CD4-positive, alpha-beta memory T cell (primary cell): ENCODE results near the gene ZRANB1. TPM values are rescaled to one million over a fixed set of nuclear protein-coding genes. Genes with fewer than 3 reads are reported as not detected.

Experiments
- CTCF ChIA-PET: fragments of 350-600 bp; sonication (Branson Sonifier 250); formaldehyde crosslinking; loops from one replicate; lab custom pipeline; 2021; ENCODE audit warnings: inconsistent platforms; ENCODE audit not compliant: partially characterized antibody; lab: Charles Lee
- POLR2A ChIA-PET: fragments of 350-600 bp; sonication (Branson Sonifier 250); formaldehyde crosslinking; loops from one replicate; lab custom pipeline; 2021; ENCODE audit not compliant: partially characterized antibody; lab: Charles Lee
- DNase-seq, 5 donors: peaks; one replicate each; pipeline versions ENCODE4 v3.0.0 to v3.0.0-alpha.2; 2020 to 2022; ENCODE audit warnings: mixed read lengths in 1 of 5
- H3K27ac ChIP-seq: one replicate; pipeline ENCODE4 v1.7.0; 2013; ENCODE audit warnings: low read depth, low read length
- H3K27me3 ChIP-seq: 2 replicates; pipeline ENCODE4 v1.7.0; 2013; ENCODE audit warnings: mild to moderate bottlenecking, low read length, moderate library complexity; ENCODE audit not compliant: insufficient read depth
- H3K36me3 ChIP-seq: 2 replicates; pipeline ENCODE4 v1.7.0; 2013; ENCODE audit warnings: mild to moderate bottlenecking, low read length, moderate library complexity; ENCODE audit not compliant: insufficient read depth
- H3K4me1 ChIP-seq: 2 replicates; pipeline ENCODE4 v1.7.0; 2013; ENCODE audit warnings: mild to moderate bottlenecking, low read length, moderate library complexity; ENCODE audit not compliant: insufficient read depth
- H3K4me3 ChIP-seq, 2 donors: one replicate each; pipeline ENCODE4 v1.7.0; 2013; ENCODE audit warnings: low read length in 2 of 2, mild to moderate bottlenecking in 1 of 2
- H3K9me3 ChIP-seq, 2 donors: one replicate each; pipeline ENCODE4 v1.7.0; 2013; ENCODE audit warnings: low read length in 2 of 2, control low read depth in 1 of 2; ENCODE audit not compliant: control insufficient read depth in 1 of 2
- H3K27ac Mint-ChIP-seq, 7 donors: one replicate each; pipeline ENCODE4 v1.8.0; 2020 to 2021; ENCODE audit warnings: mixed read lengths in 7 of 7, mild to moderate bottlenecking in 6 of 7, inconsistent platforms in 3 of 7, moderate library complexity in 3 of 7
- H3K27me3 Mint-ChIP-seq, 2 donors: one replicate each; pipeline ENCODE4 v1.8.0; 2020 to 2021; ENCODE audit warnings: mixed read lengths in 2 of 2
- H3K36me3 Mint-ChIP-seq, 2 donors: one replicate each; pipeline ENCODE4 v1.8.0; 2020 to 2021; ENCODE audit warnings: mixed read lengths in 2 of 2, inconsistent platforms in 1 of 2, mild to moderate bottlenecking in 1 of 2
- H3K4me1 Mint-ChIP-seq, 4 donors: one replicate each; pipeline ENCODE4 v1.8.0; 2020 to 2021; ENCODE audit warnings: mixed read lengths in 4 of 4, mild to moderate bottlenecking in 1 of 4
- H3K4me3 Mint-ChIP-seq, 8 donors: one replicate each; pipeline ENCODE4 v1.8.0; 2020 to 2021; ENCODE audit warnings: mixed read lengths in 8 of 8, mild to moderate bottlenecking in 7 of 8, moderate library complexity in 6 of 8, inconsistent platforms in 3 of 8
- H3K9me3 Mint-ChIP-seq, 8 donors: one replicate each; pipeline ENCODE4 v1.8.0; 2020 to 2021; ENCODE audit warnings: mixed read lengths in 8 of 8, mild to moderate bottlenecking in 5 of 8, inconsistent platforms in 3 of 8, moderate library complexity in 1 of 8
- intact Hi-C: fragments of 100-400 bp; cut with micrococcal nuclease; formaldehyde crosslinking; loops from one replicate; pipeline ENCODE4 v1.15.1; 2023
- polyA plus RNA-seq, 2 donors: library from polyadenylated mRNA; unstranded; fragments of 300-500 nt; fragmentation: Illumina TruSeq; gene quantifications; one replicate each; pipeline ENCODE4 v1.2.3, GENCODE V29; 2021
- total RNA-seq, 2 experiments: library from RNA; stranded (reverse); gene quantifications; one replicate each; pipeline ENCODE4 v1.2.3, GENCODE V29; 2021

Gene ZRANB1
- total and polyA plus RNA-seq, 4 experiments from 2014 or later = 6.2 to 23.8 (median 16.4) TPM

DNA sequence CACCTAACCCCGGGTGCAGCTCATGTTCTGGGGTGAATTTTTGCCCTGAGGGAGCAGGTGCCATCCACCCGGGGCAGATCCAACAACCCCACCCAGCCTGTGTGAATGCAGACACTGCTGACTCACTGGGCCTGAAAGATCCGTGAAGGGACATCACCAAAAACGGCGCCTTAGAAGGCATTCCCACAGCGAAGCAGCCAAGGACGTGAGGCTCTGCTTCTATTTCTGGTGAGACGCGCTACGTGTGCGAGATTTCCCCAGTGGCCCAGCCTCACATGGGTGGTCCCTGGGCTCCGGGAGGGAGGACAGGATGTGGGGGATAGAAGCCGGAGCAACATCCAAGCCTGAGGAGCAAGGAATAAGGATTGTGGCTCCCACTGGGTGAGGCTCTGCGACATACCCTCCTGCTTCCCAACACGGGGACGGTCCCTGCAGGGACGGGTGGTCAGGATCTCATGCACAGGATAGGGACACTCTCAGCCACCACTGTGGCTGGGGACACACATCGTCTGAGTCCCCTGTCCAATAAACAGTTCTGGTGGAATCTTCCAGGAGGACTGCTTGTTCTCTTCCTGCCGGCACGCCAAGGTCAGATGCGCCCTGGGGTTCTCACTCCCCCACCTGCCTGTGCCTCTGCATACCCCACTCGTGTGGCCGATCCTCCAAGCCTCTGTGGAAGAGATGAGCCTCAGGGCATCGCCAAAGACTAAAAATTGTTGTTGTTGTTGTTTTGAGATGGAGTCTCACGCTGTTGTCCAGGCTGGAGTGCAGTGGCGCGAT is 70.2 kb downstream of the ZRANB1 start:
- Mint-ChIP-seq H3K36me3 (no peaks in the 10 kb centered on the region), H3K27me3 (peaks cover 4 to 5% of the 10 kb centered on the region in 2 donors), H3K4me3 (no peak overlapping the region), H3K9me3 (no peaks in the 10 kb centered on the region), H3K27ac (no peak overlapping the region), H3K4me1 (peaks cover 0 to 2% (median 0%) of the 10 kb centered on the region in 4 donors)
- intact Hi-C loops = no loop called here
- ChIA-PET CTCF (interaction anchor here (2.5 kb wide), 1 partner anchor 19 kb away, joined by 5 read pairs; no protein-coding TSS in a partner anchor), POLR2A (no interaction called here)
- no peak overlapping the region for H3K27ac ChIP-seq
- no peaks in the 10 kb centered on the region for H3K36me3 ChIP-seq
- no peak for DNase-seq
- no peaks in the 10 kb centered on the region for H3K27me3 ChIP-seq
- no peak overlapping the region for H3K4me3 ChIP-seq
- H3K4me1 ChIP-seq = no peaks in the 10 kb centered on the region
- H3K9me3 ChIP-seq = no peaks in the 10 kb centered on the region

DNA sequence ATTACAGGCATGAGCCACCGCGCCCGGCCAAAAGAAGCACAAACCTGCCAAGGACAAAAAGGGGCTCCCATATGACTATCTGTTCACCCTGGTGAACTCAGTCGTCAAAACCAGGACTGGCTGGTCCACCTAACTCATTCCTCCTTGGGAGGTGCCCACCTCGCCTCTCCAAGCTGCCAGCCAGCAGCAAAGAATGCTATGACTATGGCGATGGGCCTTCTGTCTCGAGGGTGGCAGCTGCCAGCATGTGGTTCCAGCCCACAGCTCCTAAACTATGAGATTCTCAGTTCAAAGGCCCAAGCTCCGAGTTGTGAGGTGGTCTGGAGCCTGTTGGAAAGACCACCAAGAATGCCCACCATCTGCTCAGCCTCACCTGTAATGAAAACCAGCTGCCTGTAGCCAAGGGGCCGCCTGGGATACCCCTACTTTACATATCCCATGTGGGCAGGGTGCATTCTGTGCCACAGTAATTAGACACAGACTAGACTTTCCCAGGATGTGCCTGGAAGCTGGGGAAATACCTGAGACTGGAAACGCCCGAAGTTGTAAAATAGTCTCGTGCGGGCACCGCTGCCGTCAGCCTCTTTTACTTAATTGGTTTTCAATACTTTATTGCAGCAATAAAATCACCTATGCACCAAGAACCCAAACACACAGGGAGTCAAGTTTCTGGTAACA is 71.1 kb downstream of the ZRANB1 start:
- no peak overlapping the region for H3K4me3 ChIP-seq
- Mint-ChIP-seq H3K27me3 (peaks cover 5 to 6% of the 10 kb centered on the region in 2 donors), H3K4me3 (no peak overlapping the region), H3K36me3 (no peaks in the 10 kb centered on the region), H3K27ac (no peak overlapping the region), H3K4me1 (peaks cover 0 to 2% (median 0%) of the 10 kb centered on the region in 4 donors), H3K9me3 (no peaks in the 10 kb centered on the region)
- ChIA-PET CTCF (no interaction called here), POLR2A (no interaction called here)
- H3K36me3 ChIP-seq = no peaks in the 10 kb centered on the region
- H3K9me3 ChIP-seq = no peaks in the 10 kb centered on the region
- DNase-seq = no peak
- H3K27me3 ChIP-seq = no peaks in the 10 kb centered on the region
- intact Hi-C loops = no loop called here
- no peak overlapping the region for H3K27ac ChIP-seq
- H3K4me1 ChIP-seq = no peaks in the 10 kb centered on the region

- Histone ChIP-seq H3K27ac (no peak overlapping the region), H3K4me3 (no peak overlapping the region), H3K4me1 (no peaks in the 10 kb centered on the region), H3K36me3 (no peaks in the 10 kb centered on the region), H3K9me3 (no peaks in the 10 kb centered on the region), H3K27me3 (no peaks in the 10 kb centered on the region)
- DNase-seq = no peak
- Mint-ChIP-seq H3K4me1 (peaks cover 0 to 2% (median 0%) of the 10 kb centered on the region in 4 donors), H3K27me3 (peaks cover 5 to 6% of the 10 kb centered on the region in 2 donors), H3K27ac (no peak overlapping the region), H3K36me3 (no peaks in the 10 kb centered on the region), H3K9me3 (no peaks in the 10 kb centered on the region), H3K4me3 (no peak overlapping the region)
- POLR2A ChIA-PET = no interaction called here
- CTCF ChIA-PET = no interaction called here
- intact Hi-C loops = no loop called here
Observed at GRCh38 chr10:125013529-125013872, 71.6 kb downstream of the ZRANB1 start.

DNA sequence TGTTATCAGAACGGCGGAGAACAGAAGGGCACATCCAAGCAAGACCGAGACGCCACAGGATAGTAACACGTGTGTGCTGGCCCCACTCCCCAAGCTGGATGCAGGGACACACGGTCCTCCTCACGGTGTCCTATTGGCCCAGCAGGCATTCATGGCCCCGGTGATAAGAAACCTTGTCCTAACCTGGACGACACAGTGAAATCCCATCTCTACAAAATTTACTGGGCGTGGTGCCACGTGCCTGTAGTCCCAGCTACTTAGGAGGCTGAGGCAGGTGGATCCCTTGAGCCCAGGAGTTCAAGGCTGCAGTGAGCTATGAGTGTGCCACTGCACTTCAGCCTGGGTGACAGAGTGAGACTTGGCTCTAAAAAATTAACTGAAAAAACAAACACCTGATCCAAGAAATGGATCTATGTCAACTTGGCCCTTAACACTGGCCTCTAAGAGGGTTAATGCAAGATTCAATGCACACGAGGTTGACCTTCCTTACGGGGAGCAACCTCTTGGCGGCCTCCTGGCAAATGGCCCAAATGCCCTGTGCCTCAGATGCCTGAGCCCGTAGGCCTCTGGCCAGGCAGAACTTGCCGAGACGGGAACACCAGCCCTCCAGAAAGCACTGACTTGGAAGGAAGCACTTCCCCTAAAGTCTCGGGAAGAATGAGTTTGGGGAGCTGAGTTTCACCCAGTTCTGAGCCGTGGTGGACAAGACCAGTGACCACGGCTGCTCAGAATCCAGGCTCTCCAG is 72.3 kb downstream of the ZRANB1 start:
- ChIA-PET POLR2A (no interaction called here), CTCF (interaction anchor here (0.8 to 1.4 kb wide), 2 partner anchors 22 kb away, joined by 3 read pairs; no protein-coding TSS in a partner anchor)
- Histone ChIP-seq H3K27ac (no peak overlapping the region), H3K27me3 (no peaks in the 10 kb centered on the region), H3K36me3 (no peaks in the 10 kb centered on the region), H3K4me3 (no peak overlapping the region), H3K9me3 (no peaks in the 10 kb centered on the region), H3K4me1 (no peaks in the 10 kb centered on the region)
- no peak for DNase-seq
- Mint-ChIP-seq H3K9me3 (no peaks in the 10 kb centered on the region), H3K4me3 (no peak overlapping the region), H3K27me3 (peaks cover 4 to 5% of the 10 kb centered on the region in 2 donors), H3K27ac (no peak overlapping the region), H3K4me1 (peaks cover 0 to 2% (median 0%) of the 10 kb centered on the region in 4 donors), H3K36me3 (no peaks in the 10 kb centered on the region)
- intact Hi-C loops = no loop called here

DNA sequence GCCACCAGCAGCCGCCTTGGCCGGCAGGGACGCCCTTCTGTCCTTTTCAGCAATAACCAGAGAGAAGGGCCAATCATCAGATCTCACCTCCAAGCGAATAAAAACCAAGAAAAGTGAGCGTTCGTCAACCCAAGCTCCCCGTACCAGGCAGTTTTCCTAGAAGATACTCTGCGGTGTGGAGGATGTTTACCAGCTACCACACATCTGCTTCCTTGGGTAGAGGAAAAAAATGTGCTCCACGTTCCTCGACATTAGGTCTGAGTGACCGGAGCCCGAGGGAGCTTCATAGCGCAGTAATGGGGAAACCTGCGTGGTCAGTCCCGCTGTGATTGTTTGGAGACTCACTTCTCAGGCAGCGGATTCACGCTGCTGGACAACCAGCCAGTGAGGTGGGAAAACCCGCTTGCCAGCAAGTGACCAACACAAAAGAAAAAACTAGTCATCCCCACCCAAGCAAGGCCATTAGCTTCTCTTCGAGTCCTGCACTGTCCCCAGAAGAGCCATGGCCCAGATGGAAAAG is 73.0 kb downstream of the ZRANB1 start:
- no peak overlapping the region for H3K4me3 ChIP-seq
- Mint-ChIP-seq H3K4me1 (peaks cover 0 to 2% (median 0%) of the 10 kb centered on the region in 4 donors), H3K27me3 (peaks cover 4 to 5% of the 10 kb centered on the region in 2 donors), H3K27ac (no peak overlapping the region), H3K9me3 (peaks cover 0 to 3% (median 0%) of the 10 kb centered on the region in 8 donors), H3K4me3 (no peak overlapping the region), H3K36me3 (no peaks in the 10 kb centered on the region)
- H3K36me3 ChIP-seq = no peaks in the 10 kb centered on the region
- H3K4me1 ChIP-seq = no peaks in the 10 kb centered on the region
- no peak for DNase-seq
- POLR2A ChIA-PET = no interaction called here
- H3K27ac ChIP-seq = no peak overlapping the region
- CTCF ChIA-PET = interaction anchor here (0.8 to 1.4 kb wide), 2 partner anchors 21 to 22 kb away, joined by 3 read pairs; no protein-coding TSS in a partner anchor
- H3K27me3 ChIP-seq = no peaks in the 10 kb centered on the region
- intact Hi-C loops = no loop called here
- H3K9me3 ChIP-seq = no peaks in the 10 kb centered on the region

DNA sequence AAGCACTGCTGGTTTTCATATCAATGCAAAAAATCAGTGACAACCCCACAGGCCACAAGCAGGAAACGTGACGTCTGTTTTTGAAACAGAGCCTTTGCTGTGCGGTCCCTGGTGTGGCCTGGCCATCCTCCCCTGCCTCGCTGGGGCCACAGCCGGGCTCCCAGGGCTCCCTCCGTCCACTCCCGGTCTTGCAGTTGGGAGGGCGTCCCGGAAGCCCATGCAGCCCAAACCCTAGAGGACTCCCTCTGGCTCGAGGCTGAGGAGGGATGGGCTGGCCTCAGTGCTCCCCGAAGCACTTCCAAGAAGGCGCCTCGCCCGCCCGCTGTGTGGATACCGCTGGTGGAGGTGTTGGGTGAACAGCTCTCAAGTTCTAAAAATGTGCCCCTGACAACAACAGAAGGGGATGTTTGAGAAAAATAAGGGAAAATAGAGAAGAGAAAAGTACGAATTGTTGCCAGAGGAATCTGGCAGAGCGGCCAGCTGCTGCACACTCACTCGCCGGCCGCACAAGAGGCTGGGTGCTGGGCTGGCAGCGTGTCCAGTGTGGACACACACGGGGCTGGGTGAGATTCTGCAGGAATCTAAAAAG is 73.5 kb downstream of the ZRANB1 start:
- no peak overlapping the region for H3K27ac Mint-ChIP-seq
- Histone ChIP-seq H3K27ac (no peak overlapping the region), H3K4me1 (no peaks in the 10 kb centered on the region), H3K4me3 (no peak overlapping the region), H3K36me3 (no peaks in the 10 kb centered on the region), H3K9me3 (no peaks in the 10 kb centered on the region), H3K27me3 (no peaks in the 10 kb centered on the region)
- no peak overlapping the region for H3K4me3 Mint-ChIP-seq
- peaks cover 0 to 2% (median 0%) of the 10 kb centered on the region in 4 donors for H3K4me1 Mint-ChIP-seq
- peaks cover 4 to 5% of the 10 kb centered on the region in 2 donors for H3K27me3 Mint-ChIP-seq
- intact Hi-C loops = no loop called here
- CTCF ChIA-PET = no interaction called here
- no peak for DNase-seq
- peaks cover 0 to 3% (median 0%) of the 10 kb centered on the region in 8 donors for H3K9me3 Mint-ChIP-seq
- no peaks in the 10 kb centered on the region for H3K36me3 Mint-ChIP-seq
- POLR2A ChIA-PET = no interaction called here
